Cardiac muscle cell (in vitro differentiated cells and primary cell): ENCODE data around the gene TAS2R60. TPM values are rescaled to one million over a fixed set of nuclear protein-coding genes. Genes with fewer than 3 reads are reported as not detected.

Experiments
- DNase-seq, 2 donors: peaks; one replicate each; pipeline versions ENCODE4 v3.0.0 to v3.0.0-alpha.2; 2010 to 2017; ENCODE audit warnings: low read depth in 1 of 2, low spot score in 1 of 2
- H3K27ac ChIP-seq: fragments of 200-600 bp; sonication (generic); 2 replicates; pipeline ENCODE4 v1.5.1; 2016
- H3K27me3 ChIP-seq: fragments of 200-600 bp; sonication (generic); 2 replicates; pipeline ENCODE4 v1.6.0; 2016; ENCODE audit warnings: control low read depth
- H3K36me3 ChIP-seq: fragments of 200-600 bp; sonication (generic); 2 replicates; pipeline ENCODE4 v1.5.1; 2016; ENCODE audit warnings: control low read depth
- H3K4me1 ChIP-seq: fragments of 200-600 bp; sonication (generic); 2 replicates; pipeline ENCODE4 v1.8.1; 2017; ENCODE audit warnings: low read depth, mild to moderate bottlenecking, mixed run types
- H3K4me3 ChIP-seq: fragments of 200-600 bp; sonication (generic); 2 replicates; pipeline ENCODE4 v1.5.1; 2016; ENCODE audit warnings: mild to moderate bottlenecking
- H3K9me3 ChIP-seq: fragments of 200-600 bp; sonication (generic); 2 replicates; pipeline ENCODE4 v1.5.1; 2017; ENCODE audit warnings: low read depth, mild to moderate bottlenecking, control low read depth
- CTCF ChIP-seq: IDR thresholded peaks from 2 replicates; pipeline ENCODE4 v1.5.1; 2012; ENCODE audit warnings: low read depth, mild to moderate bottlenecking, low read length
- polyA plus RNA-seq: library from polyadenylated mRNA; unstranded; fragments of >200 nt; fragmentation: Nextera tagmentation; extraction: Ambion mirVana; gene quantifications from 2 replicates; pipeline ENCODE4 v1.2.1, GENCODE V29; 2016
- total RNA-seq: library from RNA; depleted of rRNA; stranded (reverse); fragments of >200 nt; gene quantifications from 2 replicates; pipeline ENCODE4 v1.2.3, GENCODE V29; 2016

Gene TAS2R60
- total and polyA plus RNA-seq, 2 experiments from 2014 or later = not detected

DNA sequence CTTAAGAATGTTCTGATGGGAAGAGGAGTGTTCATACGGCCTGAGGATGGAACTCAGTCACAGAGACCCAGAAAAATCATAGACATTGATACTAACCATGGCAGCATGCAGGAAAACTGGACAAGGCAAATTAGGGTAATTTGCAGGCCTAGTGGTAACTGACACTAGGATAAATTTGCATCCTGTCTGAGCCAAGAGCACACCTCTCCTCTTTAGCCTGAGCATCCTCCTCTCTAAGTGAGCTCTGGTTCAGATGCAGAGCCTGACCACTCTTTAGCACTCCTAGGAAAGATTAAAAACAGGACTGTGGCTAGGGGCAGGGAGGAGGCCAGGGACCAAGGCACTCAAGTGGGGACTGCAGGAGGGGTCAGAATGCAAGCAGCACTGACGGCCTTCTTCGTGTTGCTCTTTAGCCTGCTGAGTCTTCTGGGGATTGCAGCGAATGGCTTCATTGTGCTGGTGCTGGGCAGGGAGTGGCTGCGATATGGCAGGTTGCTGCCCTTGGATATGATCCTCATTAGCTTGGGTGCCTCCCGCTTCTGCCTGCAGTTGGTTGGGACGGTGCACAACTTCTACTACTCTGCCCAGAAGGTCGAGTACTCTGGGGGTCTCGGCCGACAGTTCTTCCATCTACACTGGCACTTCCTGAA lies 34.4 kb downstream of the TAS2R60 start, which contains the start of gene TAS2R41:
Gene TAS2R41, plus strand, starts transcription at position 373 of the 650 bp plus-strand sequence. Its CDS starts 0 bp downstream, at position 373.
- Histone ChIP-seq H3K4me3 (no peak within 1 kb of the TSS), H3K9me3 (no peaks in the 10 kb centered on the region), H3K36me3 (no peaks in the 10 kb centered on the region), H3K27me3 (no peaks in the 10 kb centered on the region), H3K4me1 (no peaks in the 10 kb centered on the region), H3K27ac (no peak within 1 kb of the TSS)
- DNase-seq = no peak
- TF ChIP-seq CTCF = no peak

- Histone ChIP-seq H3K36me3 (no peaks in the 10 kb centered on the region), H3K27ac (no peak overlapping the region), H3K4me1 (no peaks in the 10 kb centered on the region), H3K27me3 (no peaks in the 10 kb centered on the region), H3K9me3 (no peaks in the 10 kb centered on the region), H3K4me3 (no peak overlapping the region)
- DNase-seq = no peak
- no peak for TF ChIP-seq CTCF
Measured at GRCh38 chr7:143479055-143479766, 36.0 kb downstream of the TAS2R60 start.

DNA sequence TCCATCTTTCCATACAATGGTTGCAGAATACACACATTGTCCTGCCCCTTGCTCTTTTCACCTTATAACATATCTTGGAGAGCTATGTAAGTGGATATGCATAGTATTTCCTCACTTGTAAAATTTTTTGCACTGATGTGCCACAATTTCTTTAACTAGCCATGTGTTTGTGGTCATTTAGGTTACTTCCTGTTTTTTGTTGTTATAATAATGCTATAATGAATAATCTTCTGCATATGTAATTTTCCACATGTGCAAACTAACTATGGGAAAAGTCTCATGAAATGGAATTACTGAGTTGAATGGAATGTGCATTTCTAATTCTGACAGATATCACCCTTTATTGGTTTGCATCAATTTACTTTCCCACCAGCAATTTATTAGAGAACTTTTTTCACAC lies 37.2 kb downstream of the TAS2R60 start:
- Histone ChIP-seq H3K27ac (no peak overlapping the region), H3K27me3 (no peaks in the 10 kb centered on the region), H3K36me3 (no peaks in the 10 kb centered on the region), H3K4me3 (no peak overlapping the region), H3K9me3 (no peaks in the 10 kb centered on the region), H3K4me1 (no peaks in the 10 kb centered on the region)
- DNase-seq = no peak
- TF ChIP-seq CTCF = no peak

GRCh38 chr7:143484119-143484518 lies 40.9 kb downstream of the TAS2R60 start:
- Histone ChIP-seq H3K27me3 (no peaks in the 10 kb centered on the region), H3K4me1 (no peaks in the 10 kb centered on the region), H3K36me3 (no peaks in the 10 kb centered on the region), H3K27ac (no peak overlapping the region), H3K9me3 (no peaks in the 10 kb centered on the region), H3K4me3 (no peak overlapping the region)
- no peak for TF ChIP-seq CTCF
- DNase-seq = no peak

DNA sequence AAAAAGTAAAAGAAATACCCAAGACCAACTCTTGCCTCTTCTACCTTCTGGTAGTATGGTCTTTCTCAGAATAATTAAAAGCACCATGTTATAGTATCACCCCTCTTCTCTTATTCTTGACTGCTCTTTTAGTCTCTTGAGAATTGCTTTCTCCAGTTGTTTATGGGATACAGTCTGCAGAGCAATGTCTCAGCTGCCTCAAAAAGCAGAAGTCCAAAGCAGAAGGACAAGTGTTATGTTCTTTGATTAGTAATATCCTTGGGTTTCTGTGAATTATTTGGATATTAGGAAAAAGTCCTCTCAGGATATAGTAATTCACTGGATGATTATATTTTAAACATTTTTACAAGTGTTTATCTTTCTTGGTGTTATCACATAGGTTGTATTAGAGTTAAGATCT lies 41.8 kb downstream of the TAS2R60 start:
- no peaks in the 10 kb centered on the region for H3K9me3 ChIP-seq
- TF ChIP-seq CTCF = no peak
- DNase-seq = no peak

More for the DNA sequence above, 41.8 kb downstream of the TAS2R60 start:
- no peak overlapping the region for H3K27ac ChIP-seq
- H3K36me3 ChIP-seq = no peaks in the 10 kb centered on the region
- H3K27me3 ChIP-seq = no peaks in the 10 kb centered on the region
- H3K4me1 ChIP-seq = no peaks in the 10 kb centered on the region
- H3K4me3 ChIP-seq = no peak overlapping the region
